ENCODE measurements around the gene LSM3. TPM values are rescaled to one million over a fixed set of nuclear protein-coding genes. Genes with fewer than 3 reads are reported as not detected.

LSM3 gene
- total and polyA plus RNA-seq, 2 experiments from 2014 or later: 12.4 to 22.1 TPM

DNA sequence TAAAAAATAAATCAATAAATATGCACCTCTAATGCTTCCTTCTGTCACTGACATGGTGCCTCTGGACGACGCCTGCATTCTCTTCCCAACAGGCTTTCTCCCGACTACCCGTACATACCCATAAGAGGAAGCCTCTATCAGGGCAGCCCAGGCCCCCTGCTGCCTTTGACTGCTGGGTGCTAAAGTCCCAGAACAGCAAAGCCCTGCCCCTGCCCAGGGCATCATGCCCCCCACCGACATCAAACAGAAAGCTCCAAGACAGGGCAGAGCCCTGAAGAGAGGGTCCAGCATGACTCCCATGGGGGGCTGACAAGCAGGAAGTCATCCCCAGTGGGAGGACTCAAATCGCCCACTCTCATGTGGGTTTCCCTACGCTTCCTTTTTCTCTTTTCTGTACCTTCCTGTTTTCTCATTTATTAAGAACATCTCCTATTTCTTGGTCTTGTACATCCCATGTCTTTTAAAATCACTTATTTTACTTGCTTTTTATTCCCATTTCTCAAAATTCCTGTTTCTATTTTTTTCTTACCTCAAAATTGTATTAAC, 23.6 kb upstream of the LSM3 start:
- Histone ChIP-seq H3K9me3 (ENCODE audit: low read depth) (no peaks in the 10 kb centered on the region), H2AFZ (no peak overlapping the region), H4K20me1 (ENCODE audit: insufficient read depth, poor library complexity, severe bottlenecking) (no peaks in the 10 kb centered on the region), H3K27ac (no peak overlapping the region), H3K4me3 (no peak overlapping the region), H3K4me2 (no peak overlapping the region), H3K36me3 (replicated peaks; ENCODE audit: insufficient read depth, low read depth) (no peaks in the 10 kb centered on the region), H3K79me2 (no peaks in the 10 kb centered on the region), H3K9me2 (replicated peaks; ENCODE audit: insufficient read depth) (no peaks in the 10 kb centered on the region), H3K27me3 (no peaks in the 10 kb centered on the region), H3K4me1 (ENCODE audit: insufficient read depth) (no peaks in the 10 kb centered on the region)
- no peak for DNase-seq (ENCODE audit: low spot score)
- 94% methylated on average over 7 of the region's 7 CpGs for WGBS (ENCODE audit: low lambda C conversion rate, missing lambda C conversion rate)
- TF ChIP-seq EZH2 (IDR thresholded peaks at IDR 0.05; ENCODE audit: borderline replicate concordance) (no peak), EZH2phosphoT487 (IDR thresholded peaks at IDR 0.05; ENCODE audit: low read depth, severe bottlenecking, unreplicated experiment) (no peak)
- TF ChIP-seq, protein P1, sequence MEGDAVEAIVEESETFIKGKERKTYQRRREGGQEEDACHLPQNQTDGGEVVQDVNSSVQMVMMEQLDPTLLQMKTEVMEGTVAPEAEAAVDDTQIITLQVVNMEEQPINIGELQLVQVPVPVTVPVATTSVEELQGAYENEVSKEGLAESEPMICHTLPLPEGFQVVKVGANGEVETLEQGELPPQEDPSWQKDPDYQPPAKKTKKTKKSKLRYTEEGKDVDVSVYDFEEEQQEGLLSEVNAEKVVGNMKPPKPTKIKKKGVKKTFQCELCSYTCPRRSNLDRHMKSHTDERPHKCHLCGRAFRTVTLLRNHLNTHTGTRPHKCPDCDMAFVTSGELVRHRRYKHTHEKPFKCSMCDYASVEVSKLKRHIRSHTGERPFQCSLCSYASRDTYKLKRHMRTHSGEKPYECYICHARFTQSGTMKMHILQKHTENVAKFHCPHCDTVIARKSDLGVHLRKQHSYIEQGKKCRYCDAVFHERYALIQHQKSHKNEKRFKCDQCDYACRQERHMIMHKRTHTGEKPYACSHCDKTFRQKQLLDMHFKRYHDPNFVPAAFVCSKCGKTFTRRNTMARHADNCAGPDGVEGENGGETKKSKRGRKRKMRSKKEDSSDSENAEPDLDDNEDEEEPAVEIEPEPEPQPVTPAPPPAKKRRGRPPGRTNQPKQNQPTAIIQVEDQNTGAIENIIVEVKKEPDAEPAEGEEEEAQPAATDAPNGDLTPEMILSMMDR (IDR thresholded peaks at IDR 0.05; ENCODE audit: poor library complexity): no peak

DNA sequence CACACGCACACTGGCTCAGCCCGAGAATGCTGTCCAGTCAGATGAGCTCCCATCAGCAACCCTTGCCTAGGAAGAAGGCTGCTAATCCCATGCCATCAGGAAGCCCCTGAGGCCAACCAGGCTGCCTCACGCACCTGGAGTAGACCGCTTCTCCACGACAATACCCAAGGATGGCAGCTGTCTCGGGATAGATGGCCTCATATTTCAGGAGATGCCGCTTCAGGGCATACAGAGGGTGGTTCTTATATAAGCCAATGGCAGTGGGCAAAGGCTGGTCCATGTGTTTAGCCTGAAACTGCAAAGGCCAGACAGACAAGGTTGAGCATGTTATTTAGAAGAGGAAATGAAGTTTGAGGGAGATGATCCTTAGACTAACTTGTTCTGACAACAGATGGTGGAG, 22.4 kb upstream of the LSM3 start:
- Histone ChIP-seq H3K27me3 (no peaks in the 10 kb centered on the region), H3K9me3 (ENCODE audit: low read depth) (peaks cover 2% of the 10 kb centered on the region), H3K36me3 (replicated peaks; ENCODE audit: insufficient read depth, low read depth) (no peaks in the 10 kb centered on the region), H3K9me2 (replicated peaks; ENCODE audit: insufficient read depth) (no peaks in the 10 kb centered on the region), H3K4me1 (ENCODE audit: insufficient read depth) (no peaks in the 10 kb centered on the region), H2AFZ (no peak overlapping the region), H3K4me2 (no peak overlapping the region), H3K4me3 (no peak overlapping the region), H3K79me2 (no peaks in the 10 kb centered on the region), H4K20me1 (ENCODE audit: insufficient read depth, poor library complexity, severe bottlenecking) (no peaks in the 10 kb centered on the region), H3K27ac (no peak overlapping the region)
- no peak for DNase-seq (ENCODE audit: low spot score)
- WGBS (ENCODE audit: low lambda C conversion rate, missing lambda C conversion rate): 96% methylated on average over 7 of the region's 7 CpGs
- TF ChIP-seq EZH2phosphoT487 (IDR thresholded peaks at IDR 0.05; ENCODE audit: low read depth, severe bottlenecking, unreplicated experiment) (no peak), EZH2 (IDR thresholded peaks at IDR 0.05; ENCODE audit: borderline replicate concordance) (no peak)
- TF ChIP-seq, protein P1 (IDR thresholded peaks at IDR 0.05; ENCODE audit: poor library complexity): no peak

DNA sequence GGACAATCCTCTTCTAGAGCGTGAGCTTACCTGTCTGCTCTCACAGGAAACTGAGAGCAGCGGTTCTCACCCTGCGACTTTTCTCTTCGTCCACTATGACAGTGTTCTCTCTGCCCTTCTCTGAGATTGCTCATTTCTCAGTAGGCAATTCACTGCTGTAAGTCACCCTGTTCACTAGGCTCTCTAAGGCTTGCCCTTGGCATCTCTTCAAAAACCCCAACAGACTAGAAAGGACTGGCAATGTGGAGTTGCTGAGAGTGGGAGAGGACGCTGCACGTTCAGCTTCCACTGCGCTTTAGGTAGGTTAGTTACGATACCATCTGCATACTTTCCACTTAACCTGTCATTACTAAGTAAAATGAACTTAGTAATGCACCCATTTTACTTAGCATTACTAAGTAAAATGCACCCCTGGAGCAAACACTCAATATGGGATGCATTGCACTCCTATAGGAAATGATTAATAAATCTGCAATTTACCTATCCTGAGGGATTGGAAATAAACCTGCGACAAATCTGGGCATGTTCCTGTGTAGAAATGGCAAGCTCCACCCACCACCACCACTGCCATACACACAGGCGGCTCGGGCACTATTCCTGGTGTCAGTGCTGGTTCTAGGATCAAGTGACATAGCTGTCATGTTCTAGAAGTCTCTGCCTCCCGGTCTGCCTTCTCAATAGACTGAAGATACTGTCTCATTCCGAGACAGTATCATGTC, 21.6 kb upstream of the LSM3 start:
- H3K4me1 ChIP-seq (ENCODE audit: insufficient read depth): no peaks in the 10 kb centered on the region
- no peaks in the 10 kb centered on the region for H3K27me3 ChIP-seq
- H3K4me2 ChIP-seq: no peak overlapping the region
- no peak for DNase-seq (ENCODE audit: low spot score)
- H4K20me1 ChIP-seq (ENCODE audit: insufficient read depth, poor library complexity, severe bottlenecking): no peaks in the 10 kb centered on the region
- TF ChIP-seq EZH2 (IDR thresholded peaks at IDR 0.05; ENCODE audit: borderline replicate concordance): no peak
- TF ChIP-seq, protein P1 (IDR thresholded peaks at IDR 0.05; ENCODE audit: poor library complexity): no peak
- no peak for TF ChIP-seq EZH2phosphoT487 (IDR thresholded peaks at IDR 0.05; ENCODE audit: low read depth, severe bottlenecking, unreplicated experiment)
- peaks cover 2% of the 10 kb centered on the region for H3K36me3 ChIP-seq (replicated peaks; ENCODE audit: insufficient read depth, low read depth)
- H3K79me2 ChIP-seq: peaks cover 7% of the 10 kb centered on the region
- no peaks in the 10 kb centered on the region for H3K9me2 ChIP-seq (replicated peaks; ENCODE audit: insufficient read depth)
- 91% methylated on average over 13 of the region's 13 CpGs for WGBS (ENCODE audit: low lambda C conversion rate, missing lambda C conversion rate)
- no peak overlapping the region for H2AFZ ChIP-seq
- no peak overlapping the region for H3K27ac ChIP-seq
- no peak overlapping the region for H3K4me3 ChIP-seq
- H3K9me3 ChIP-seq (ENCODE audit: low read depth): peaks cover 10% of the 10 kb centered on the region

All from hepatocyte (in vitro differentiated cells).